ENCODE measurements around the gene SPO11.

Gene SPO11

GRCh38 chr20:57372581-57373350 lies 43.2 kb downstream of the SPO11 start:
- no peak for DNase-seq (ENCODE audit: insufficient read length, low spot score)

GRCh38 chr20:57374343-57374930 lies 44.8 kb downstream of the SPO11 start:
- no peak for FAIRE-seq
- DNase-seq (ENCODE audit: insufficient read length, low spot score), result no peak

More at GRCh38 chr20:57372581-57373350, 43.2 kb downstream of the SPO11 start:
- peak; percentile 54 for FAIRE-seq

- FAIRE-seq, result peak; percentile 84
- DNase-seq (ENCODE audit: insufficient read length, low spot score), result no peak
Observed at GRCh38 chr20:57374931-57375651, 45.5 kb downstream of the SPO11 start.

GRCh38 chr20:57375652-57376230 lies 46.1 kb downstream of the SPO11 start:
- FAIRE-seq (no peak), DNase-seq (ENCODE audit: insufficient read length, low spot score) (no peak)

- no peak for DNase-seq (ENCODE audit: insufficient read length, low spot score)
- FAIRE-seq, result peak; percentile 69
Observed at GRCh38 chr20:57377350-57377749, 47.7 kb downstream of the SPO11 start.

- FAIRE-seq, result no peak
- no peak for DNase-seq (ENCODE audit: insufficient read length, low spot score)
Observed at GRCh38 chr20:57378107-57378506, 48.5 kb downstream of the SPO11 start.

GRCh38 chr20:57378646-57379262 lies 49.2 kb downstream of the SPO11 start:
- no peak for FAIRE-seq
- DNase-seq (ENCODE audit: insufficient read length, low spot score), result no peak

- FAIRE-seq (peak; percentile 81), DNase-seq (ENCODE audit: insufficient read length, low spot score) (no peak)
Observed at GRCh38 chr20:57379263-57379647, 49.7 kb downstream of the SPO11 start.

GRCh38 chr20:57380081-57380750 lies 50.6 kb downstream of the SPO11 start:
- no peak for DNase-seq (ENCODE audit: insufficient read length, low spot score)
- FAIRE-seq, result peak; percentile 95

- peak; percentile 98 for DNase-seq (ENCODE audit: insufficient read length, low spot score)
- FAIRE-seq, result peak; percentile 99
Observed at GRCh38 chr20:57381596-57382503, 52.2 kb downstream of the SPO11 start.

- no peak for DNase-seq (ENCODE audit: insufficient read length, low spot score)
- peak; percentile 73 for FAIRE-seq
Observed at GRCh38 chr20:57382516-57382915, 52.9 kb downstream of the SPO11 start.

GRCh38 chr20:57383447-57384347 lies 54.1 kb downstream of the SPO11 start:
- FAIRE-seq, result peak; percentile 66
- DNase-seq (ENCODE audit: insufficient read length, low spot score), result no peak

GRCh38 chr20:57384486-57384885 lies 54.9 kb downstream of the SPO11 start:
- FAIRE-seq, result peak; percentile 23

GRCh38 chr20:57384953-57385761 lies 55.6 kb downstream of the SPO11 start:
- FAIRE-seq (peak; percentile 23), DNase-seq (ENCODE audit: insufficient read length, low spot score) (no peak)

More at GRCh38 chr20:57384486-57384885, 54.9 kb downstream of the SPO11 start:
- DNase-seq (ENCODE audit: insufficient read length, low spot score), result no peak

- no peak for FAIRE-seq
- no peak for DNase-seq (ENCODE audit: insufficient read length, low spot score)
Observed at GRCh38 chr20:57385940-57386339, 56.3 kb downstream of the SPO11 start.

GRCh38 chr20:57386762-57387161 lies 57.2 kb downstream of the SPO11 start:
- DNase-seq (ENCODE audit: insufficient read length, low spot score), result no peak
- FAIRE-seq, result no peak

GRCh38 chr20:57387463-57387862 lies 57.9 kb downstream of the SPO11 start:
- DNase-seq (ENCODE audit: insufficient read length, low spot score) (no peak), FAIRE-seq (no peak)
